Measurements from ENCODE around the gene C16orf54.
A peak's percentile ranks its signal among the peaks of the same experiment; 100 is the strongest.
"Not testable (repeated sequence)": the region's sequence is repeated elsewhere in the genome, so short reads cannot be mapped to it uniquely, and the experiment has no call there.

C16orf54 gene, protein sequence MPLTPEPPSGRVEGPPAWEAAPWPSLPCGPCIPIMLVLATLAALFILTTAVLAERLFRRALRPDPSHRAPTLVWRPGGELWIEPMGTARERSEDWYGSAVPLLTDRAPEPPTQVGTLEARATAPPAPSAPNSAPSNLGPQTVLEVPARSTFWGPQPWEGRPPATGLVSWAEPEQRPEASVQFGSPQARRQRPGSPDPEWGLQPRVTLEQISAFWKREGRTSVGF

DNA sequence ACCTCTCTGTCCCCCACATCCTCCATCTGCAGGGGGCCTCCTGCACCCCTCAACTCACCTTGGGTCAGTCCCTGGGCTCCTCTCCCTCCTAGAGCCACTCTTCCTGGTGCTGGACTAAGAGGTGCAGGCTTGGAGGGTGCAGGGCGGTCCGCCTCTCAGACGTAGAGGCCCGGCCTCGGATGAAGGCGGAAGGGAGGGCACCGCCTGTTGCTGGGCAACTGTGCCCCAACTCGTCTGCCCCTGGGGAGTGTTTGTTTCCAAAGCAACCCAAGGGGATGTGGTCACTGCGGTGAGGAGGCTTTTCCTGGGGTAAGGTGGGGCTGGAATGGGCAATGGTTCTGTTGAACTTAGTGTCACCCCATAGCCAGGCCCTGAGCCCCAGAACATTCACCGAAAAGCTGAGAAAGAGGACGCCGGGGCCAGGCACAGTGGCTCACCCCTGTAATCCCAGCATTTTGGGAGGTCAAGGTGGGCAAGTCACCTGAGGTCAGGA is at the start of gene C16orf54:
Gene C16orf54 (minus strand): TSS at position 138 of the 493 bp plus-strand sequence. CDS start 1,039 bp downstream, outside the sequence.
- DNase-seq: no peak

DNA sequence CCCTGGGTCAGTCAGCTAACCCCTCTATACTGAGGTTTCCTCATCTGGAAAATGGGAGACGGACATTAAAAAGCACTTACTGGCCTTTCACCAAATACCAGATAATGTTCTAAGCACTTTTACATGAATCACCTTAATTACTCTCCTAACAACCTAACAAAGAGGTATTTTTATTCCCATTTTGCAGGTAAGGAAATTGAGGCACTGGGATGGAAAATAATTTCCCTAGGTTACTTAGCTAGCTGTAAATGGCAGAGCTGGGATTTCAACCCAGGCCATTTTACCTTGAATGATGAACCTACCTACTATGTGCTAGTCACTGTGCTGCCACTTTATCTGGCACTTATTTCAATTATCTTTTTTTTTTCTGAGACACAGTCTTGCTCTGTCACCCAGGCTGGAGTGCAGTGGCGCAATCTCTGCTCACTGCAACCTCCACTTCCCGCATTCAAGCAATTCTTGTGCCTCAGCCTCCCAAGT is 48.5 kb upstream of the C16orf54 start:
- DNase-seq: no peak

DNA sequence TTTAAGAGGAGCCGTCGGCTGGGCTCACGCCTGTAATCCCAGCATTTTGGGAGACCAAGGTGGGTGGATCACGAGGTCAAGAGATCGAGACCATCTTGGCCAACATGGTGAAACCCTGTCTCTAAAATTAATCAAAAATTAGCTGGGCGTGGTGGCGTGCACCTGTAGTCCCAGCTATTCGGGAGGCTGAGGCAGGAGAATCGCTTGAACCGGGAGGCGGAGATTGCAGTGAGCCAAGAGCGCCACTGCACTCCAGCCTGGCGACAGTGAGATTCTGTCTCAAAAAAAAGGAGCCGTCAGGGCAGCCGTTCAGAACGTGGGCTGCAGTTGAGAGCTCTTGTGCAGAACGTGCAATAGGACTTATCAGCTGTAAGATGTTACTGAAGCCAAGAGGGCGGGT is 47.4 kb upstream of the C16orf54 start:
- DNase-seq: not testable (repeated sequence)

DNA sequence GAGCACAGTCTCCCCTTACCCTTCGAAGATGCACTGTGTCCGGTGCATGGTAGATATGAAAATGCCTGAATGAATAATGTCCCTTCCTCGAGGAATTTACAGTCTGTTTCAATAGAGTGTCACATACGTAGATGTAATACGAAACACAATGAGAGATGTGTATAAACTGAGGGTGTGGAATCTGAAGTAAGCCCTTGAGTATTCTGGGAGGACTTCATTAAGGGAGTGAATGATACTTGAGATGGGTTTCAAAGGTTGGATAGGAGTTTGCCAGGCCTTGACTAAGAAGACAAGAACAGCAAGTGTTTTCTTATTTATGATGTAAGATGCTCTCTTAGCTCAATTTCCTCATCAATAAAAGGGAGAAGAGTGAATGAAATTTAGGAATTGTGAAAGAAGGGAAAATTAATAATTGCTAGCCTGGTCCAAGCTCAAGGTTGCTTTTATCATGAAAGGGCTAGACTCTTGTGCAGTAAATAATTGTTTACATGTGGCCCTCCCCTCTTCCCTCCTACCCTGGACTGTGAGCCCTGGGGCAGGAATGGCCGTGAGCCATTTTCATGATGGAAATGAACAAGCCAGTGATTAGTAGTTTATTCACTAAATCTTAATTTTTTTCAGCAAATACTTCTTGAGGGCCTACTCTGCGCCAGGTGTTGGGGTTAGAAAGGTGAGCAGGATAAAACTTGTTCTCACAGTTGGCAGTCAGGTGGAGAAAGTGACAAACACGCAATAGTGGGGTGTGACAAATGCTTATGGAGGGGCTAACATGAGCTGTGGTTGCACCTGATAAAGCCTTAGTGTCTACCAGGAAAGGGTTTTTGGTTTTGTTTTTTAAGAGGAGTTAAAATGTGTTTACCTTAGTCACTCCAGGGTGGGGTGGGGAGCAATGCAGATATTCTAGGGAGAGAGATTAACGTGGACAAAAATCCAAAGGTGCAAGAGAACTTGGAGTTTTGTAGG is 46.3 kb upstream of the C16orf54 start:
- no peak for DNase-seq

DNA sequence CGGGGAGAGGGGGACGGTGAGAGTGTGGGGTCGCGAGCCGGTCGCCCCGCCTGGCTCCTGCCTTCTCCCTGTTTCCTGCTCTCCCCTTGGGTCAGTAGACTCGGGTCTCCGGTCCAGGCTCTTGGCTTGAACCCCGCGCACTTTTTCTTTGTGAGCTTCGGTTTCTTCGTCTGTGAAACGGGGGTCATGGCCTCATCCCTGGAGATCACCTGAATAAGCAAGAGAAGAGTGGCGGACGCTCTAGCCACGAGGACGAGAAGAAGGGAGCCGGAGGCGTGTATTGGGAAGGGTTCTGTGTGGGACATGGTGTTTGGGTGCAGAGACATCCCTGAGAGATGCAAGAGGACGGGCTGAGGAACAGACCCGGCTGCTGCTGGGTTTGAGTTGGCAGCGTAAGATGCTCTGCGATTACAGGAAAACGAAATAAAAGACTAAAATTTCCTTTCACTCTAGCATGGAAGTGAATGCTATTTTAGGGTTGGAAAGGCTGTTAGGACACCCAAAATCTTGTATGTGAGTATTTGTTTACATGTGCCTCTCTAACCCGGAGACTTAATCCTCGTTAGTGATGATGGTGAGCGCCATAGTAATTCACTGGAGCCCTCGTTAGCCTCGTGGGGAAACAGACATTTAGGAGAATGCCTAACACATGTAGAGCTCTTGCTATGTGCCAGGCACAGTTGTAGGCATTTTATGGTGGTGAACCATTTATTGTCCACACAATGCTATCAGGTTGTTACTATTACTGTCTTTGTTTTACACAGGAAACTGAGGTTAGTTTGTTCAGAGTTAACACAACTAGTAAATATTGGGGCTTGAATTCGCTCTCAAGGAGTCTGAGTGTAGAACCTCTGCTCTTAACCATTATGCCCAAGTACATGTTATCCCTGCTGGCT is 45.4 kb upstream of the C16orf54 start:
- no peak for DNase-seq

DNA sequence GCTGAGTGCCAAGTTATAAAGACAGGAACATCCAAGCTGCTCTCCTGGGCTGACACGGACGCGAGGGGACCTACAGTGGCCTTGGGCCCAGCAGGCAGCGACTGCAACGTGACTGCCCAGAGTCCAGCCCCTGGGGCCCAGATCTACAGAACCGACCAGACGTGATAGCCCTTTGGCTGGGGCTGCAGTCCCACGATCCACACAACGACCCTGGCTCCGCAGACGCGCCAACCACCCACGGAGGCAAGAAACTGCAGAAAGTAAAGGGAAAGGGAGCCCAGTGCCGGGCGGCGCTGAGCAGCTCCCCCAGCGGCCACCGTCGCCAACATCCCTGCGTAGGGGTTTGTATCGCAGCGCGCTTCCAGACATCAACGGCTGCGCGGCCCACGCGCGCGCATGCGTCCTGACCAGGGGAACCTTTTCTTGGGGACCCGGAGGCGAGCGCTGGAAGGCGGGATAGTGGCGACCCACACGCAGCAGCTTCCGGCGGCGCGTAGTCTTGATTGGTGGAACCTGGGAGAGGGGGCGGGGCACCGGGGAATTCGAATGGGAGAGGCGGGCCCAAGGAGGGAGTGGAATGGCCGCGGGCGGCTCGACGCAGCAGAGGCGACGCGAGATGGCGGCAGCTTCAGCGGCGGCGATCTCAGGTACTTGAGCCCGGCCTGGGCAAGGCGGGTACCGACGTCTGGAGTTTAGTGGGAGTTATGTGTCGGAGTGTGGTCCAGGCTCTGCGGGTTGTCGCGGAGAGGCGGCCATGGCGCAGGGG is 44.6 kb upstream of the C16orf54 start, which contains the start of gene KIF22:
Gene KIF22 (plus strand): TSS at position 569 of the 766 bp plus-strand sequence. CDS start 9 bp downstream, at position 578.
- DNase-seq: peak; percentile 98

DNA sequence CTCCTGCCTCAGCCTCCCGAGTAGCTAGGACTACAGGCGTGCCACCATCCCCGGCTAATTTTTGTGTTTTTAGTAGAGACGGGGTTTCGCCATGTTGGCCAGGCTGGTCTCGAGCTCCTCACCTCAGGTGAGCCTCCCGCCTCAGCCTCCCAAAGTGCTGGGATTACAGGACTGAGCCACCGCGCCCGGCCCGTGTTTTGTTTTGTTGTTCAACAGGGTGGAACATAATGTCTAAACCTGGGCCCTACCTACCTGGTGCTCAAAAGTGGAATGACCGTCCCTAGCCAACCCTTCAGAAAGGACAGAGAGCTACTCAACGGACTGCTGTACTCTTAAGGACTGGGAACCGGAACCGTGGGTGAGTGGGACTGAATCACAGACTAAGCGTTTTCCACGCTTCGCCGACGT is 44.0 kb upstream of the C16orf54 start:
- no peak for DNase-seq

DNA sequence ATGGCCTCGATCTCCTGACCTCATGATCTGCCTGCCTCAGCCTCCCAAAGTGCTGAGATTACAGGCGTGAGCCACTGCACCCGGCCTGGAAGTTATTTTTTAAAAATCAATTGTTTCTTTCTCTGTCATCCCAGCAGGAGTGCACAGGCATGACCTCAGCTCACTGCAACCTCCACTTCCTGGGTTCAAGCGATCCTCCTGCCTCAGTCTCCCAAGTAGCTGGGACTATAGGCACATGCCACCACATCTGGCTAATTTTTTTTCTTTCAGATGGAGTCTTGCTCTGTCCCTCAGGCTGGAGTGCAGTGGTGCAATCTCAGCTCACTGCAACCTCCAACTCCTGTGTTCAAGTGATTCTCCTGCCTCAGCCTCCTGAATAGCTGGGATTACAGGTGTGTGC is 41.4 kb upstream of the C16orf54 start:
- DNase-seq: not testable (repeated sequence)

DNA sequence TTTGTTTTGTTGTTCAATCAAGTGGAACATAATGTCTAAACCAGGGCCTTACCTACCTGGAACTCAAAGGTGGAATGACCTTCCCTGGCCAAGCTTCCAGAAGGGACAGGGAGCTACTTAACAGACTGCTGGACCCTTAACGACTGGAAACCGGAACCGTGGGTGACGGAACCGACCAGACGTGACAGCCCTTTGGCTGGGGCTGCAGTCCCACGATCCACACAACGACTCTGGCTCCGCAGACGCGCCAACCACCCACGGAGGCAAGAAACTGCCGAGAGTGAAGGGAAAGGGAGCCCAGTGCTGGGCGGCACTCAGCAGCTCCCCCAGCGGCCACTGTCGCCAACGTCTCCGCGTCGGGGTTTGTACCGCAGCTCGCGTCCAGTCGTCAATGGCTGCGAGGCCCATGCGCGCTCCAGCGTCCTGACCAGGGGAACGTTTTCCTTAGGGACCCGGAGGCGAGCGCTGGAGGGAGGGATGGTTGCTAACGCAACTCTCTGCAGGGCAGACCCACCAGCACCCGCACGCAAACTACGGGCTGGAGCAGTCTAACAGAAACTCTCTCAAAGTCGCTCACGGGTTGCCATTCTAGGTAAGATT is 39.2 kb upstream of the C16orf54 start:
- no peak for DNase-seq

DNA sequence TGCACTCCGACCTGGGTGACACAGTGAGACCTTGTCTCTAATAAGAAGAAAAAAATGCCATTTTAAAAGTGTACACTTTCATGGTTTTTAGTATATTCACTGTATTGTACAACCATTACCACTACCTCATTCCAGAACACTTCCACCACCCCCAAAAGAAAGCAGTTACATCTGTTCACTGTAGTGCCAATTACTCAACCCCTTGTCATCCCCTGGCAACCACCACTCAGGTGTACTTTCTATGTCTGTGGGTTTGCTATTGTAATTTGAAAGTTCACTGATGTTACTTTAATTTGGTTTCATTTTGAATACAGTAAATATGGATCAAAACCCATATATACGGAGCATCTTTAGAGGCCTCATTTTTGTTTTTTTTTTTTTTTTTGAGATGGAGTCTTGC is 38.4 kb upstream of the C16orf54 start:
- no peak for DNase-seq

DNA sequence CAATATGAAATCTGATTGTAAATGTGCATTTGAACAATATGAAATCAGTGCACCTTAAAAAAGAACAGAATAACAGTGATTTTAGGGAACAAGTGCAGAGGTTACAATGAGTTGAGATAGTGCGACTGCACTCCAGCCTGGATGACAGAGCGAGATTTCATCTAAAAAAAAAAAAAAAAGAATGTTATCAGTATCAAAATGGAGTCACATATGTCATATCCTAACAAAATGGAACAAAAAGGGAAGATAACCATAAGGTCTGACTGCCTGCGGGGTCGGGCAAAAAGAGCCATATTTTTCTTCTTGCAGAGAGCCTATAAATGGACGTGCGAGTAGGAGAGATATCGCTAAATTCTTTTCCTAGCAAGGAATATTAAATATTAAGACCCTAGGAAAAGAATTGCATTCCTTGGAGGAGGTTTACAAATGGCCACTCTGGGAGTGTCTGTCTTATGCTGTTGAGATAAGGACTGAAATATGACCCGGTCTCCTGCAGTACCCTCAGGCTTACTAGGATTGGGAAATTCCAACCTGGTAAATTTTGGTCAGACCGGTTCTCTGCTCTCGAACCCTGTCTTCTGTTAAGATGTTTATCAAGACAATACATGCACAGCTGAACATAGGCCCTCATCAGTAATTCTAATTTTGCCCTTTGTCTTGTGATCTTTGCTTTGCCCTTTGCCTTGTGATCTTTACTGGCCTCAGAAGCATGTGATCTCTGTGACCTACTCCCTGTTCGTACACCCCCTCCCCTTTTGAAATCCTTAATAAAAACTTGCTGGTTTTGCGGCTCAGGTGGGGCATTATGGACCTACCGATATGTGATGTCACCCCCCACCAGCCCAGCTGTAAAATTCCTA is 37.5 kb upstream of the C16orf54 start:
- DNase-seq: not testable (repeated sequence)

DNA sequence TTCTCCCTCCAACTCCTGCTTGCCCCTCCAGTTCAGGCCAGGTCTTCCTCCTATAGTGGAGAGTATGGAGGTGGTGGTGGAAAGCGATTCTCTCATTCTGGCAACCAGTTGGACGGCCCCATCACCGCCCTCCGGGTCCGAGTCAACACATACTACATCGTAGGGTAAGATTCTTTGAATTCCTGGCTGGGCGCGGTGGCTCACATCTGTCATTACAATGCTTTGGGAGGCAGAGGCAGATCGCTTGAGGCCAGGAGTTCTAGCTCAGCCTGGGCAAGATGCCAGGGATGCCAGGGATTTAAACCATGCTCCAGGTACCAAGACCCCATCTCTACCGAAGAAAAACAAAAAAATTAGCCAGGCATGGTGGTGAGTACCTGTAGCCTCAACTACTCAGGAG is 33.7 kb upstream of the C16orf54 start:
- DNase-seq: no peak

DNA sequence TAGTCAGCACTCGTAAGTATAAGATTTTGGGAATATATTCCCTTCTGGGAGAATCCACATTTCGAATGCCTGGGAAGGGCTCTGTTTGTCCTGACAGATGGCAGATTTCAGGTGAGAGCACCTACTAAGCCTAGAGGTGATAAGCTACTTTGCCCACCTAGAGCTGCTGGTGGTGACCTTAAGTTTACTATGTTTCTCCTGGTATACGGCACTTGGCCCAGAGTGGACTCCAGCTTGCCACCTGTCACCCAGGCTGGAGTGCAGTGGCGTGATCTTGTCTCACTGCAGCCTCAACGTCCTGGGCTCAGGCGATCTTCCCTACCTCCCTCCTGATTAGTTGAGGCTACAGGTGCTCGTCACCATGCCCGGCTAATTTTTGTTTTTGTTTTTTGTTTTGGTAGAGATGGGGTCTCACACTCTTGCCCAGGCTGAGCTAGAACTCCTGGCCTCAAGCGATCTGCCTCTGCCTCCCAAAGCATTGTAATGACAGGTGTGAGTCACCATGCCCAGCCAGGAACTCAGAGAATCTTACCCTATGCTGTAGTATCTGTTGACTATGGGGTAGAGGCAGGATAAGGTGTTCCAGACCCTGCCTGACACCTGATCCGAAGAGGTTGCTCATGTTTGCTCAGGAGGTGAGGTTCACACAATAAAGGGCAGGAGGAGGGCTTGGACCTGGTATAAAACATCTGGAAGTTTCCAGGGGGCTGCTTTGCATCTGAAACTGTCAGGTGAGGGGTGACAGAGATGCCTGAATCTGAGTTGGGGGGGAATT is 32.0 kb upstream of the C16orf54 start, which contains the start of gene ZG16:
Gene ZG16 (plus strand): TSS at position 681 of the 775 bp plus-strand sequence. CDS start 1,011 bp downstream, outside the sequence.
- DNase-seq: no peak

DNA sequence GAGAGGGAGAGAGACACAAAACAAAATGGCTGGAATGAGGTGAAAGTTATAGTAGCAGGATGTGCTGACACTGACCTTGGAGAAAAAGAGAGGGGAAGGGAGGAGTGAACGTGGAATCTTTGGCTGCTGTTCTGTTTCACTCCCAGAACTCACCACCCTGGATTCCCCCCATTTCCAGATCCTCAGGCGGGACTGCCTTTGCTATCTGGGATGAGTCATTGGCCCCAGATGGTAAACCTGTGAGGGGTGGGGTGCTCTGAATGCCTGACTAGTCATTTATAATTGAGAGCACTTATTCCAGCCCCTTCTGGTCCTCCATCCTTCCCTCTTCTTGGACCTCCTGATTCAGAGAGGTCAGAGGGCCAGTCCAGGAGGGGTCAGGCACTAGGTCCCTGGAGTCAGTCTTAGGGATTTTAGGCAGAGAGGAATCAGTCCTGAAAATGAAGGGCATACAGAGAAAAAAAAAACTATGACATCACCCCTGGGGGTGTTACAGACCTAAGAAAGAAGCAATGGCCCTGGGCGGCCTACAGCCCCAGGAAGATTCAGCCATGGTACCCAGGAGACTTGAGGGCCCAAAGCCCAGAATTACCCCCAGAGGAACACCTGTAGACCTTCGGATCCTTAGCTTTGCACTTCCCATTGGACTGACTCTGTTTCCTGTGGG is 30.1 kb upstream of the C16orf54 start:
- no peak for DNase-seq

DNA sequence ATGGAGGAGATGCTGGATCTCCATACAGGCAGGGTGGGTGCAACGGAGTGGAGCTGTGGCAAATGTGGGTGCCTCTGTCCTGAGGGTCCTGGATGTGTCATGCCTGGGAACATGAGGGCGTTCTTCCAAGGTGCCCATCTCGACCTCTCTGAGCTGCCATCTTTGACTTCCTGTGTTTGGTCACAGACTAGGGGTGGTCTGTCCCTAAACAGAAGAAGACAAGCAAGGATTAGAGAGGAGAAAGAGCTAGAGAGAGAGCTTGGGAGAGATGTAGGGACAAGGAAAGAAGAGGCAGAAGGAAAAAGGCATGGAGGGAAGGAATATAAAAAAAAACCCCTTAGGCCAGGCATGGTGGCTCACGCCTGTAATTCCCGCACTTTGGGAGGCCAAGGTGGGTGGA is 28.9 kb upstream of the C16orf54 start:
- no peak for DNase-seq

DNA sequence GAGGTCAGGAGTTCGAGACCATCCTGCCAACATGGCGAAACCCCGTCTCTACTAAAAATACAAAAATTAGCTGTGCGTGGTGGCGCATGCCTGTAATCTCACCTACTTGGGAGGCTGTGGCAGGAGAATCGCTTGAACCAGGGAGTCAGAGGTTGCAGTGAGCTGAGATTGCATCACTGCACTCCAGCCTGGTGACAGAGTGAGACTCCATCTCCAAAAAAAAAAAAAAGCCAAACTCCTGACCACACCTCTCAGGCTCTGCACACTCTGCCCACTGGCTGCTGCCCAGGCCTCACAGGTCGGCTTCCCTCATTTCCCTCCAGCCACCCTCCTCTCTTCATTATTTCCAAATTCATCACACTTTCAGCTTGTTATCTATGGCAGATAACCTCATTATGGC is 26.5 kb upstream of the C16orf54 start:
- not testable (repeated sequence) for DNase-seq

DNA sequence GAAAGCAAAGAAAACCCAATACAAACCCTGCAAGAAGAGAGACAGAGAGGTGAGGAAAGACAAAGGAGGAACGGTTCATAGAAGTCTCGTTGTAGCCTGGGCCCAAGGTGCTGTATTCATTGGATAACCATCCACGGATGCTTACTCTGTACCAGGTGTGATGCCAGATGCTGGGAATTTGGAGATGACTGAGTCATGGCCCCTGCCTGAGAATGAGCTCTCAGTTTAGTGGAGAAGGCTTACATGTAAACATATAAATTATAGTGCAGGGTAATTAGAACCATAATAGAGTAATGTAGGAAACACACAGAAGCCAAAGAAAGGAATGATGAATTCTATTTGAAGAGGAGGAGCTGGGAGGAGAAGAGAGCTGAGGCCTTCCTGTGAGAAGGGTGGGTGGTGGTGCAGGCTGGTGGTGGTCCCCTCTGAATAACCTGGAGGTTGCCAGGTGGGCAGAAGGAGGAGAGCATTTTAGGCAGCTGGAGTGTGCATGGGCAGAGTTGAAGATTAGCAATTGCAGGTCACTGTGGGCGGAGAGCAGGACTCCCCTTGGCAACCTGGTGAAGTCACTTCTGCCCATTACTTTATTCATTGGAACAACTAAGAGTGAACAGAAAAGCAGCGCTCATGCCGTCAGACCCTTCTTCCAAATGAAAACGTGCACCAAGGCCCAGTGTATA is 24.6 kb upstream of the C16orf54 start:
- peak; percentile 61 for DNase-seq

DNA sequence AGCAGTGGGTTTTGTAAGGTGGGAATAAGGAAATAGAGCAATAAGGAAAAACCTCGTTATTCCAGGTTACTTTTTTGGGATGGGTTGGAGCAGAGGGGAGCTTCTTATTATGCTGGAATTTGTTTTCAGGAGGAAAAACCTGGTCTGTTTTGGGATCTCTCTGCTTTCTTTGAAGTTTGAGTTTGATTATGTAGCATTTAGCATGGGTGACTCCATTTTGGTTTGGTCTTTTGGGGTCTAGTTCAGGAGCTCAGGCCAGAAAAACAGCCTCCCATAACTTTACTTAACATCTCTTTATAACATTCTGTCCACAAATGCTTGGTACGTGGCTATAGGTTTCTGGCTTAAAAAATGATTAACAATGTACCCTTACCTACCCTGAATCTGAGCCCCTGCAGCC is 23.7 kb upstream of the C16orf54 start:
- DNase-seq: no peak
